OCI-LY7 (cell line): ENCODE measurements around the gene IKBKE. TPM values are rescaled to one million over a fixed set of nuclear protein-coding genes. Genes with fewer than 3 reads are reported as not detected.
A peak's percentile ranks its signal among the peaks of the same experiment; 100 is the strongest.

Experiments used
- BruUV-seq: library from RNA; stranded (reverse); fragments of 400-500 nt; replicated peaks from 2 replicates; lab custom pipeline; 2021; lab: Mats Ljungman, UMichigan
- CTCF ChIA-PET: fragments of 300-600 bp; sonication (Branson Sonifier 250); formaldehyde crosslinking; loops from one replicate; lab custom pipeline; 2022; ENCODE audit warnings: antibody characterized with exemption; ENCODE audit not compliant: unreplicated experiment; lab: Charles Lee
- POLR2A ChIA-PET: fragments of 300-600 bp; sonication (Branson Sonifier 250); formaldehyde crosslinking; loops from one replicate; lab custom pipeline; 2022; ENCODE audit warnings: antibody characterized with exemption; lab: Charles Lee
- DNase-seq: peaks from one replicate; pipeline ENCODE4 v3.0.0-alpha.2; 2015; ENCODE audit warnings: low spot score
- H2AFZ ChIP-seq: fragments of 200-600 bp; sonication (generic), shearing (Covaris generic); 2 replicates; pipeline ENCODE4 v1.6.1; 2014; ENCODE audit warnings: mild to moderate bottlenecking, antibody characterized with exemption, low read length, moderate library complexity
- H3K27ac ChIP-seq: fragments of 200-600 bp; sonication (generic); 2 replicates; pipeline ENCODE4 v1.5.1; 2014; ENCODE audit warnings: mixed run types, low read depth, mild to moderate bottlenecking, moderate library complexity, low read length, inconsistent platforms; ENCODE audit not compliant: poor library complexity, severe bottlenecking
- H3K36me3 ChIP-seq: fragments of 200-600 bp; sonication (generic); 2 replicates; pipeline ENCODE4 v1.6.1; 2014; ENCODE audit warnings: mild to moderate bottlenecking, antibody characterized with exemption, low read length, moderate library complexity, mixed read lengths; ENCODE audit not compliant: insufficient read depth
- H3K4me1 ChIP-seq: fragments of 200-600 bp; sonication (generic); 2 replicates; pipeline ENCODE4 v1.5.1; 2014; ENCODE audit warnings: mild to moderate bottlenecking, low read length; ENCODE audit not compliant: insufficient read depth, poor library complexity, severe bottlenecking
- H3K4me2 ChIP-seq: fragments of 200-600 bp; sonication (generic); 2 replicates; pipeline ENCODE4 v1.6.1; 2014; ENCODE audit warnings: mild to moderate bottlenecking, low read length
- H3K4me3 ChIP-seq: fragments of 200-600 bp; sonication (generic); 2 replicates; pipeline ENCODE4 v1.5.1; 2014; ENCODE audit warnings: mild to moderate bottlenecking, low read depth, low read length; ENCODE audit not compliant: poor library complexity, severe bottlenecking
- H3K79me2 ChIP-seq: fragments of 200-600 bp; sonication (generic); 2 replicates; pipeline ENCODE4 v1.6.1; 2016; ENCODE audit warnings: low read depth, mild to moderate bottlenecking, low read length, moderate library complexity, mixed read lengths; ENCODE audit not compliant: insufficient read depth
- H3K9me2 ChIP-seq: fragments of 200-600 bp; sonication (generic); 2 replicates; pipeline ENCODE4 v1.6.1; 2016; ENCODE audit warnings: mild to moderate bottlenecking, low read length, mixed read lengths; ENCODE audit not compliant: insufficient read depth
- H3K9me3 ChIP-seq: fragments of 200-600 bp; sonication (generic); 2 replicates; pipeline ENCODE4 v1.6.1; 2014; ENCODE audit warnings: mild to moderate bottlenecking, mixed run types, low read length, mixed read lengths
- H4K20me1 ChIP-seq: fragments of 200-600 bp; sonication (generic); 2 replicates; pipeline ENCODE4 v1.6.1; 2014; ENCODE audit warnings: mild to moderate bottlenecking, antibody characterized with exemption, low read length, moderate library complexity, mixed read lengths; ENCODE audit not compliant: insufficient read depth
- CTCF ChIP-seq: fragments of 200-600 bp; sonication (generic); conservative IDR thresholded peaks from 2 replicates; pipeline ENCODE4 v1.5.1; 2014; ENCODE audit warnings: mild to moderate bottlenecking, antibody characterized with exemption, low read length, moderate library complexity, mixed read lengths
- EZH2phosphoT487 ChIP-seq: fragments of 200-600 bp; sonication (generic); IDR thresholded peaks from 2 replicates; pipeline ENCODE4 v1.6.1; 2018; ENCODE audit warnings: low read depth, borderline replicate concordance, mild to moderate bottlenecking, mixed run types, antibody characterized with exemption, low read length, moderate library complexity, mixed read lengths
- intact Hi-C: fragments of 100-400 bp; cut with micrococcal nuclease; formaldehyde crosslinking; loops from one replicate; pipeline ENCODE4 v1.10.0; 2022; ENCODE audit not compliant: unreplicated experiment
- total RNA-seq, 2 experiments: library from RNA; depleted of rRNA in 1 of 2; stranded (reverse); fragments of >200 nt in 1 of 2; shearing (Covaris generic) in 1 of 2; gene quantifications; 2 replicates each; pipeline ENCODE4 v1.2.3, GENCODE V29; 2014 to 2022

Gene IKBKE
- total RNA-seq, 2 experiments from 2014 or later: 23.9 to 38.5 TPM

GRCh38 chr1:206472024-206472423 lies 1.7 kb downstream of the IKBKE start:
- no TSS peak for BruUV-seq
- Histone ChIP-seq H3K4me2 (peak overlapping the region; percentile 89), H3K4me1 (peaks cover 52% of the 10 kb centered on the region), H2AFZ (no peak overlapping the region), H3K79me2 (peaks cover 8% of the 10 kb centered on the region; the same call in 1 of the 2 replicates), H3K9me2 (no peaks in the 10 kb centered on the region), H3K27ac (peak overlapping the region; percentile 68), H3K4me3 (peak overlapping the region; percentile 82), H3K9me3 (no peaks in the 10 kb centered on the region), H3K36me3 (peaks cover 40% of the 10 kb centered on the region), H4K20me1 (no peaks in the 10 kb centered on the region)
- TF ChIP-seq CTCF (no peak), EZH2phosphoT487 (no peak)
- CTCF ChIA-PET: interaction anchor here (1.2 to 1.9 kb wide), 3 partner anchors 10 to 141 kb away, joined by 4 to 6 read pairs (median 5); partner anchors contain the start of gene EIF2D
- POLR2A ChIA-PET: interaction anchor here (0.6 to 1.4 kb wide), 5 partner anchors 24 to 293 kb away, joined by 3 to 4 read pairs (median 3); no protein-coding TSS in a partner anchor
- no peak for DNase-seq
- intact Hi-C loops: loop anchor here (5.0 to 10.0 kb wide), 2 partner anchors 417 to 805 kb away; partner anchors contain the start of gene RHEX

GRCh38 chr1:206472454-206472853 lies 2.2 kb downstream of the IKBKE start:
- CTCF ChIA-PET: no interaction called here
- Histone ChIP-seq H3K79me2 (peaks cover 8% of the 10 kb centered on the region; the same call in 1 of the 2 replicates), H3K4me1 (peaks cover 48% of the 10 kb centered on the region), H3K27ac (no peak overlapping the region), H3K9me3 (no peaks in the 10 kb centered on the region), H3K9me2 (no peaks in the 10 kb centered on the region), H3K4me2 (peak overlapping the region; percentile 89), H3K36me3 (peaks cover 44% of the 10 kb centered on the region), H3K4me3 (peak overlapping the region; percentile 82), H2AFZ (no peak overlapping the region), H4K20me1 (no peaks in the 10 kb centered on the region)
- POLR2A ChIA-PET: interaction anchor here (0.7 to 1.0 kb wide), 2 partner anchors 108 to 293 kb away, joined by 3 read pairs; no protein-coding TSS in a partner anchor
- DNase-seq: peak; percentile 40
- no TSS peak for BruUV-seq
- intact Hi-C loops: loop anchor here (5.0 to 10.0 kb wide), 2 partner anchors 418 to 805 kb away; partner anchors contain the start of gene RHEX
- TF ChIP-seq EZH2phosphoT487: no peak
- no peak for TF ChIP-seq CTCF

- Histone ChIP-seq H3K9me3 (no peaks in the 10 kb centered on the region), H3K79me2 (peaks cover 8% of the 10 kb centered on the region; the same call in 1 of the 2 replicates), H3K27ac (no peak overlapping the region), H3K4me3 (peak overlapping the region; percentile 82), H3K9me2 (no peaks in the 10 kb centered on the region), H4K20me1 (no peaks in the 10 kb centered on the region), H3K4me2 (peak overlapping the region; percentile 89), H2AFZ (no peak overlapping the region), H3K36me3 (peaks cover 48% of the 10 kb centered on the region), H3K4me1 (peaks cover 44% of the 10 kb centered on the region)
- DNase-seq: no peak
- intact Hi-C loops: loop anchor here (5.0 to 10.0 kb wide), 2 partner anchors 418 to 806 kb away; partner anchors contain the start of gene RHEX
- ChIA-PET POLR2A (interaction anchor here (0.7 kb wide), 1 partner anchor 292 kb away, joined by 3 read pairs; no protein-coding TSS in a partner anchor), CTCF (no interaction called here)
- TF ChIP-seq EZH2phosphoT487: no peak
- TF ChIP-seq CTCF: no peak
- BruUV-seq: no TSS peak
Observed at GRCh38 chr1:206472886-206473285, 2.6 kb downstream of the IKBKE start.
